Smooth muscle cell (in vitro differentiated cells): ENCODE results near the gene MZF1. TPM values are rescaled to one million over a fixed set of nuclear protein-coding genes. Genes with fewer than 3 reads are reported as not detected.

Experiments
- DNase-seq: peaks from one replicate; lab custom pipeline; 2025; ENCODE audit not compliant: unreplicated experiment; lab: John Stamatoyannopoulos, UW
- H2AFZ ChIP-seq: fragments of 200-600 bp; sonication (generic); 2 replicates; pipeline ENCODE4 v1.6.0; 2016; ENCODE audit warnings: antibody characterized with exemption, low read depth, mild to moderate bottlenecking
- H3F3A ChIP-seq: fragments of 200-600 bp; sonication (generic); 2 replicates; pipeline ENCODE4 v1.6.0; 2017; ENCODE audit warnings: antibody characterized with exemption, low read depth
- H3K27ac ChIP-seq: fragments of 200-600 bp; sonication (generic); 2 replicates; pipeline ENCODE4 v1.5.1; 2016; ENCODE audit warnings: low read depth, mild to moderate bottlenecking
- H3K27me3 ChIP-seq: fragments of 200-600 bp; sonication (generic); 2 replicates; pipeline ENCODE4 v1.6.1; 2016; ENCODE audit warnings: low read depth, mild to moderate bottlenecking
- H3K36me3 ChIP-seq: fragments of 200-600 bp; sonication (generic); 2 replicates; pipeline ENCODE4 v1.5.1; 2016; ENCODE audit warnings: low read depth
- H3K4me1 ChIP-seq: fragments of 200-600 bp; sonication (generic); 2 replicates; pipeline ENCODE4 v1.5.1; 2016; ENCODE audit warnings: low read depth
- H3K4me2 ChIP-seq: fragments of 200-600 bp; sonication (generic); 2 replicates; pipeline ENCODE4 v1.6.0; 2016; ENCODE audit warnings: mild to moderate bottlenecking
- H3K4me3 ChIP-seq: fragments of 200-600 bp; sonication (generic); 2 replicates; pipeline ENCODE4 v1.5.1; 2016; ENCODE audit warnings: mild to moderate bottlenecking
- H3K79me2 ChIP-seq: fragments of 200-600 bp; sonication (generic); 2 replicates; pipeline ENCODE4 v1.6.0; 2016; ENCODE audit warnings: low read depth, mild to moderate bottlenecking
- H3K9ac ChIP-seq: fragments of 200-600 bp; sonication (generic); 2 replicates; pipeline ENCODE4 v1.6.0; 2016; ENCODE audit warnings: low read depth
- H3K9me3 ChIP-seq: fragments of 200-600 bp; sonication (generic); replicated peaks from 2 replicates; pipeline ENCODE4 v1.5.1; 2016; ENCODE audit warnings: low read depth
- H4K20me1 ChIP-seq: fragments of 200-600 bp; sonication (generic); 2 replicates; pipeline ENCODE4 v1.6.0; 2016; ENCODE audit warnings: low read depth
- CTCF ChIP-seq: fragments of 200-600 bp; sonication (generic); IDR thresholded peaks from 2 replicates; pipeline ENCODE4 v1.5.1; 2017; ENCODE audit warnings: borderline replicate concordance, mild to moderate bottlenecking, antibody characterized with exemption; ENCODE audit not compliant: insufficient read depth, poor library complexity, severe bottlenecking
- WGBS: methylation state at CpG from one replicate; pipeline ENCODE4 v1.1.7; 2016; ENCODE audit warnings: low lambda C conversion rate; 5-methylcytosine and 5-hydroxymethylcytosine counted together
- polyA plus RNA-seq: library from polyadenylated mRNA; unstranded; fragments of >200 nt; fragmentation: Nextera tagmentation; extraction: Ambion mirVana; gene quantifications from 2 replicates; pipeline ENCODE4 v1.2.1, GENCODE V29; 2016
- total RNA-seq: library from RNA; depleted of rRNA; stranded (reverse); fragments of >200 nt; gene quantifications from 2 replicates; pipeline ENCODE4 v1.2.3, GENCODE V29; 2014

Gene MZF1
- total and polyA plus RNA-seq, 2 experiments from 2014 or later = 10.2 to 18.7 TPM

GRCh38 chr19:58557221-58558065, 15.7 kb downstream of the MZF1 start:
- Histone ChIP-seq H3K4me2 (peak overlapping the region; percentile 93), H3K79me2 (peaks cover 46% of the 10 kb centered on the region), H2AFZ (no peak overlapping the region), H3K4me3 (peak overlapping the region; percentile 62), H3K9ac (peak overlapping the region; percentile 96), H3K27ac (peak overlapping the region; percentile 98), H3K27me3 (no peaks in the 10 kb centered on the region), H3K4me1 (peaks cover 25% of the 10 kb centered on the region), H4K20me1 (peaks cover 14% of the 10 kb centered on the region), H3F3A (peaks cover 21% of the 10 kb centered on the region), H3K9me3 (no peaks in the 10 kb centered on the region), H3K36me3 (no peaks in the 10 kb centered on the region)
- DNase-seq = no peak
- no peak for TF ChIP-seq CTCF
- WGBS = 38% methylated on average over 12 of the region's 12 CpGs

GRCh38 chr19:58556622-58557220, 16.4 kb downstream of the MZF1 start:
- no peaks in the 10 kb centered on the region for H3K27me3 ChIP-seq
- H3K4me1 ChIP-seq = peaks cover 25% of the 10 kb centered on the region
- H3K4me3 ChIP-seq = peak overlapping the region; percentile 62
- peak overlapping the region; percentile 93 for H3K4me2 ChIP-seq
- no peak for DNase-seq
- H3F3A ChIP-seq = peaks cover 27% of the 10 kb centered on the region
- TF ChIP-seq CTCF = no peak
- no peak overlapping the region for H2AFZ ChIP-seq
- H4K20me1 ChIP-seq = peaks cover 14% of the 10 kb centered on the region
- H3K9ac ChIP-seq = peak overlapping the region; percentile 96
- peaks cover 47% of the 10 kb centered on the region for H3K79me2 ChIP-seq
- H3K9me3 ChIP-seq = no peaks in the 10 kb centered on the region
- peak overlapping the region; percentile 98 for H3K27ac ChIP-seq
- WGBS = 85% methylated on average over 10 of the region's 10 CpGs
- H3K36me3 ChIP-seq = no peaks in the 10 kb centered on the region

- H3K27ac ChIP-seq = peak overlapping the region; percentile 98
- H3K4me2 ChIP-seq = no peak overlapping the region
- H4K20me1 ChIP-seq = peaks cover 14% of the 10 kb centered on the region
- no peaks in the 10 kb centered on the region for H3K9me3 ChIP-seq
- WGBS = 94% methylated on average over 14 of the region's 16 CpGs
- H3F3A ChIP-seq = peaks cover 27% of the 10 kb centered on the region
- no peak for DNase-seq
- H3K4me1 ChIP-seq = peaks cover 25% of the 10 kb centered on the region
- H3K36me3 ChIP-seq = no peaks in the 10 kb centered on the region
- H2AFZ ChIP-seq = no peak overlapping the region
- peaks cover 47% of the 10 kb centered on the region for H3K79me2 ChIP-seq
- peak overlapping the region; percentile 96 for H3K9ac ChIP-seq
- H3K4me3 ChIP-seq = no peak overlapping the region
- no peaks in the 10 kb centered on the region for H3K27me3 ChIP-seq
- TF ChIP-seq CTCF = no peak
Observed at GRCh38 chr19:58555920-58556621, 17.1 kb downstream of the MZF1 start.
